Measurements from ENCODE around the gene FBXO11.

The FBXO11 gene

GRCh38 chr2:47771211-47771610 lies 135.1 kb downstream of the FBXO11 start:
- Histone ChIP-seq H3K27me3 (replicated peaks; ENCODE audit: insufficient read depth, low read length) (no peaks in the 10 kb centered on the region), H3K9me2 (replicated peaks; ENCODE audit: insufficient read depth, low read length) (no peaks in the 10 kb centered on the region), H3K27ac (ENCODE audit: low read length) (no peak overlapping the region), H3K9ac (ENCODE audit: low read length) (no peak overlapping the region), H3K36me3 (replicated peaks; ENCODE audit: insufficient read depth, low read length) (no peaks in the 10 kb centered on the region), H3K4me3 (ENCODE audit: low read length) (no peak overlapping the region), H3K79me2 (ENCODE audit: low read length) (no peaks in the 10 kb centered on the region), H2AFZ (ENCODE audit: low read length) (no peak overlapping the region), H4K20me1 (ENCODE audit: insufficient read depth, low read length) (no peaks in the 10 kb centered on the region), H3K4me2 (ENCODE audit: low read depth, low read length) (no peak overlapping the region), H3K4me1 (ENCODE audit: low read length) (no peaks in the 10 kb centered on the region), H3K9me3 (replicated peaks; ENCODE audit: insufficient read depth, low read length) (no peaks in the 10 kb centered on the region), H3F3A (ENCODE audit: insufficient read depth, low read length) (no peaks in the 10 kb centered on the region)
- no peak for DNase-seq
- TF ChIP-seq CTCF (IDR thresholded peaks at IDR 0.05; ENCODE audit: low read length) (no peak), EZH2 (optimal IDR thresholded peaks at IDR 0.05; ENCODE audit: low read depth, low read length) (no peak), EZH2phosphoT487 (IDR thresholded peaks at IDR 0.05; ENCODE audit: low read length) (no peak)

DNA sequence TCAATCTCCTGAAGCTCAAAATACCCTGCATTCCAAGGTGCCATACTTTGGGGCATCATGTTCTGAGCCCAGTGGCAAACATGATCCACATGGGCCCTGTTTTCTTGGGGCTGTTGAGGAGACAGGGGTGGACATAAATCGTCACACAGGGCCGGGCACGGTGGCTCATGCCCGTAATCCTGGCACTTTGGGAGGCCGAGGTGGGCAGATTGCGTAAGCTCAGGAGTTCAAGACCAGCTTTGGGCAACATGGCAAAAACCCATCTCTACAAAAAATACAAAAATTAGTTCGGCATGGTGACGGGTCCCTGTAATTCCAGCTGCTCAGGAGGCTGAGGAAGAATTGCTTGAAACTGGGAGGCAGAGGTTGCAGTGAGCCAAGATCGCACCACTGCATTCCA lies 137.0 kb downstream of the FBXO11 start:
- Histone ChIP-seq H3K79me2 (ENCODE audit: low read length) (no peaks in the 10 kb centered on the region), H3K4me1 (ENCODE audit: low read length) (no peaks in the 10 kb centered on the region), H3K9me3 (replicated peaks; ENCODE audit: insufficient read depth, low read length) (no peaks in the 10 kb centered on the region), H3F3A (ENCODE audit: insufficient read depth, low read length) (no peaks in the 10 kb centered on the region), H3K9me2 (replicated peaks; ENCODE audit: insufficient read depth, low read length) (no peaks in the 10 kb centered on the region), H3K36me3 (replicated peaks; ENCODE audit: insufficient read depth, low read length) (no peaks in the 10 kb centered on the region), H3K27ac (ENCODE audit: low read length) (no peak overlapping the region), H3K4me3 (ENCODE audit: low read length) (no peak overlapping the region), H4K20me1 (ENCODE audit: insufficient read depth, low read length) (no peaks in the 10 kb centered on the region), H3K27me3 (replicated peaks; ENCODE audit: insufficient read depth, low read length) (no peaks in the 10 kb centered on the region), H2AFZ (ENCODE audit: low read length) (no peak overlapping the region), H3K4me2 (ENCODE audit: low read depth, low read length) (no peak overlapping the region), H3K9ac (ENCODE audit: low read length) (no peak overlapping the region)
- TF ChIP-seq CTCF (IDR thresholded peaks at IDR 0.05; ENCODE audit: low read length) (no peak), EZH2phosphoT487 (IDR thresholded peaks at IDR 0.05; ENCODE audit: low read length) (no peak), EZH2 (optimal IDR thresholded peaks at IDR 0.05; ENCODE audit: low read depth, low read length) (no peak)
- DNase-seq = no peak

- Histone ChIP-seq H3K4me3 (ENCODE audit: low read length) (0 out of 2 replicates have a peak overlapping the region, but pooled peaks have one; percentile 23), H3K4me2 (ENCODE audit: low read depth, low read length) (peak overlapping the region; percentile 56; the same call in 1 of the 2 replicates), H3K9me2 (replicated peaks; ENCODE audit: insufficient read depth, low read length) (no peaks in the 10 kb centered on the region), H3F3A (ENCODE audit: insufficient read depth, low read length) (no peaks in the 10 kb centered on the region), H3K79me2 (ENCODE audit: low read length) (no peaks in the 10 kb centered on the region), H4K20me1 (ENCODE audit: insufficient read depth, low read length) (no peaks in the 10 kb centered on the region), H3K27me3 (replicated peaks; ENCODE audit: insufficient read depth, low read length) (no peaks in the 10 kb centered on the region), H3K27ac (ENCODE audit: low read length) (no peak overlapping the region), H3K9ac (ENCODE audit: low read length) (no peak overlapping the region), H3K4me1 (ENCODE audit: low read length) (no peaks in the 10 kb centered on the region), H3K36me3 (replicated peaks; ENCODE audit: insufficient read depth, low read length) (no peaks in the 10 kb centered on the region), H2AFZ (ENCODE audit: low read length) (peak overlapping the region; percentile 82), H3K9me3 (replicated peaks; ENCODE audit: insufficient read depth, low read length) (no peaks in the 10 kb centered on the region)
- no peak for TF ChIP-seq EZH2 (optimal IDR thresholded peaks at IDR 0.05; ENCODE audit: low read depth, low read length)
- TF ChIP-seq CTCF (IDR thresholded peaks at IDR 0.05; ENCODE audit: low read length) = peak; percentile 97
- TF ChIP-seq EZH2phosphoT487 (IDR thresholded peaks at IDR 0.05; ENCODE audit: low read length) = no peak
- peak; percentile 43 for DNase-seq
These were observed 138.3 kb downstream of the FBXO11 start for GRCh38 chr2:47767880-47768609.
